Endothelial cell of umbilical vein (primary cell): ENCODE measurements around the gene MGLL. TPM values are rescaled to one million over a fixed set of nuclear protein-coding genes. Genes with fewer than 3 reads are reported as not detected.

Experiments used
- BruUV-seq: library from RNA; stranded (reverse); fragments of 400-500 nt; replicated peaks from 2 replicates; lab custom pipeline; 2021; lab: Mats Ljungman, UMichigan
- CTCF ChIA-PET: fragments of 300-600, 350-600 bp; sonication (Branson Sonifier 250); formaldehyde crosslinking; loops from one replicate; lab custom pipeline; 2021; ENCODE audit warnings: antibody characterized with exemption, inconsistent platforms; lab: Charles Lee
- POLR2A ChIA-PET: fragments of 300-600, 350-600 bp; sonication (Branson Sonifier 250); formaldehyde crosslinking; loops from one replicate; lab custom pipeline; 2021; ENCODE audit warnings: antibody characterized with exemption, inconsistent platforms; lab: Charles Lee
- DNase-seq: peaks from one replicate; pipeline ENCODE4 v3.0.0-alpha.2; 2011; ENCODE audit warnings: low read depth, low spot score
- FAIRE-seq: peaks from 2 replicates; lab custom pipeline; 2011; peaks lifted over from hg19 to GRCh38; lab: Jason Lieb, UNC
- H2AFZ ChIP-seq: 2 replicates; pipeline ENCODE4 v1.6.0; 2012; ENCODE audit warnings: low read depth, low read length, control low read depth, inconsistent platforms
- H3K27ac ChIP-seq: 2 replicates; pipeline ENCODE4 v1.5.1; 2011; ENCODE audit warnings: low read depth, mild to moderate bottlenecking, control low read depth, low read length, moderate library complexity; ENCODE audit not compliant: insufficient read depth
- H3K27me3 ChIP-seq, 2 experiments: 2 replicates each; pipeline versions ENCODE4 v1.6.0 to v1.6.1; 2011; ENCODE audit warnings: low read length in 2 of 2, mixed read lengths in 1 of 2; ENCODE audit not compliant: control insufficient read depth in 2 of 2, insufficient read depth in 2 of 2
- H3K36me3 ChIP-seq, 2 experiments: 2 replicates in 1 of 2; 3 replicates in 1 of 2; pipeline ENCODE4 v1.5.1; 2011; ENCODE audit warnings: low read length in 2 of 2, mild to moderate bottlenecking in 1 of 2, moderate library complexity in 1 of 2; ENCODE audit not compliant: control insufficient read depth in 2 of 2, insufficient read depth in 2 of 2; ENCODE audit errors: extremely low read depth in 1 of 2
- H3K4me1 ChIP-seq: 3 replicates; pipeline ENCODE4 v1.5.1; 2011; ENCODE audit warnings: mild to moderate bottlenecking, low read length; ENCODE audit not compliant: control insufficient read depth, insufficient read depth; ENCODE audit errors: extremely low read depth
- H3K4me2 ChIP-seq: 2 replicates; pipeline ENCODE4 v1.6.1; 2011; ENCODE audit warnings: low read length, control low read depth, mixed read lengths; ENCODE audit not compliant: insufficient read depth
- H3K4me3 ChIP-seq, 3 experiments: fragments of 200-600 bp in 1 of 3; sonication (generic), shearing (Covaris generic) in 1 of 3; replicated peaks in 1 of 3; 2 replicates each; pipeline ENCODE4 v1.5.1; 2011 to 2016; ENCODE audit warnings: control low read depth in 3 of 3, low read length in 3 of 3, mild to moderate bottlenecking in 2 of 3, inconsistent platforms in 1 of 3, low read depth in 1 of 3, moderate library complexity in 1 of 3; ENCODE audit not compliant: insufficient read depth in 1 of 3
- H3K79me2 ChIP-seq: 2 replicates; pipeline ENCODE4 v1.6.0; 2012; ENCODE audit warnings: low read length, inconsistent platforms; ENCODE audit not compliant: control insufficient read depth, insufficient read depth
- H3K9ac ChIP-seq: replicated peaks from 2 replicates; pipeline ENCODE3; 2011; ENCODE audit warnings: low read length, control low read depth; ENCODE audit not compliant: insufficient read depth; ENCODE audit errors: extremely low read depth
- H3K9me1 ChIP-seq: replicated peaks from 3 replicates; pipeline ENCODE4 v1.6.0; 2011; ENCODE audit warnings: mild to moderate bottlenecking, low read length; ENCODE audit not compliant: control insufficient read depth, insufficient read depth; ENCODE audit errors: extremely low read depth
- H3K9me3 ChIP-seq: replicated peaks from 2 replicates; pipeline ENCODE4 v1.5.1; 2012; ENCODE audit warnings: low read length, inconsistent platforms; ENCODE audit not compliant: control insufficient read depth, insufficient read depth
- H4K20me1 ChIP-seq: replicated peaks from 2 replicates; pipeline ENCODE3; 2011; ENCODE audit warnings: mild to moderate bottlenecking, low read length; ENCODE audit not compliant: control insufficient read depth, insufficient read depth; ENCODE audit errors: extremely low read depth
- CTCF ChIP-seq, 2 donors: IDR thresholded peaks; 1 replicate in 1 of 2; 2 replicates in 1 of 2; pipeline ENCODE4 v1.5.1; 2011; ENCODE audit warnings: low read length in 2 of 2, mild to moderate bottlenecking in 2 of 2, moderate library complexity in 2 of 2, control low read depth in 1 of 2, inconsistent platforms in 1 of 2, low read depth in 1 of 2; ENCODE audit not compliant: insufficient read depth in 1 of 2; ENCODE audit errors: extremely low read depth in 1 of 2
- EZH2 ChIP-seq: IDR thresholded peaks from 2 replicates; pipeline ENCODE4 v1.6.1; 2012; ENCODE audit warnings: borderline replicate concordance, low read depth, mild to moderate bottlenecking, moderate library complexity, low read length, inconsistent platforms; ENCODE audit not compliant: severe bottlenecking
- FOS ChIP-seq: IDR thresholded peaks from 2 replicates; pipeline ENCODE4 v1.6.1; 2011; ENCODE audit warnings: mild to moderate bottlenecking, low read length, moderate library complexity, borderline replicate concordance; ENCODE audit not compliant: insufficient read depth
- GATA2 ChIP-seq: IDR thresholded peaks from 2 replicates; pipeline ENCODE4 v1.7.0; 2011; ENCODE audit warnings: low read depth, mild to moderate bottlenecking, moderate library complexity, mixed read lengths, low read length; ENCODE audit not compliant: insufficient read length, insufficient read depth
- JUN ChIP-seq: IDR thresholded peaks from 2 replicates; pipeline ENCODE4 v1.6.1; 2011; ENCODE audit warnings: borderline replicate concordance, low read depth; ENCODE audit not compliant: insufficient read length, insufficient read depth
- MAX ChIP-seq: IDR thresholded peaks from 2 replicates; pipeline ENCODE4 v1.6.1; 2011; ENCODE audit not compliant: insufficient read depth, insufficient read length
- MYC ChIP-seq: IDR thresholded peaks from one replicate; pipeline ENCODE4 v1.6.1; 2011; ENCODE audit warnings: mild to moderate bottlenecking, low read depth, low read length
- POLR2A ChIP-seq: IDR thresholded peaks from 2 replicates; pipeline ENCODE4 v1.6.1; 2012; ENCODE audit warnings: low read depth, mild to moderate bottlenecking, control low read depth, low read length
- POLR2AphosphoS5 ChIP-seq: IDR thresholded peaks from 2 replicates; pipeline ENCODE4 v1.6.1; 2012; ENCODE audit warnings: low read depth, mild to moderate bottlenecking, control low read depth, low read length, moderate library complexity; ENCODE audit not compliant: insufficient read depth
- dilution Hi-C: fragments of 300-500 bp; cut with MboI; formaldehyde crosslinking; loops from one replicate; pipeline ENCODE4 v1.15.0; 2019; ENCODE audit warnings: low sequenced_read_pairs; ENCODE audit not compliant: extremely low pct_ligation_motif_present
- intact Hi-C: fragments of 100-400 bp; cut with micrococcal nuclease; formaldehyde crosslinking; loops from one replicate; pipeline ENCODE4 v1.10.0; 2022
- polyA plus RNA-seq, 4 experiments: library from polyadenylated mRNA; depleted of rRNA in 3 of 4; stranded (reverse) in 3 of 4; unstranded in 1 of 4; fragments of >200 nt; gene quantifications; 2 replicates each; pipeline versions ENCODE4 v1.2.1 to v1.2.3, GENCODE V29; 2011 to 2012; ENCODE audit warnings: missing spikeins in 1 of 4
- total RNA-seq: library from RNA; stranded (reverse); gene quantifications from 2 replicates; pipeline ENCODE4 v1.2.3, GENCODE V29; 2021

Gene MGLL
- total and polyA plus RNA-seq, 2 donors (not counting 3 experiments of a cell fraction or from before 2014, with no cell fraction given), result 30.7 to 60.2 TPM

GRCh38 chr3:127762787-127763105 lies 59.6 kb downstream of the MGLL start:
- Histone ChIP-seq H4K20me1 (no peaks in the 10 kb centered on the region), H3K9me1 (no peaks in the 10 kb centered on the region), H3K9ac (no peak overlapping the region), H3K27me3 (no peaks in the 10 kb centered on the region), H3K4me2 (no peak overlapping the region), H3K79me2 (peaks cover 22% of the 10 kb centered on the region), H3K9me3 (no peaks in the 10 kb centered on the region), H2AFZ (no peak overlapping the region), H3K36me3 (no peaks in the 10 kb centered on the region), H3K4me3 (no peak overlapping the region), H3K27ac (no peak overlapping the region), H3K4me1 (peaks cover 10% of the 10 kb centered on the region)
- TF ChIP-seq CTCF (IDR thresholded peaks at IDR 0.05; ENCODE audit: extremely low read depth in 1 of 2, insufficient read depth in 1 of 2, low read depth in 1 of 2, low read length in 2 of 2) (no peak), EZH2 (no peak), POLR2A (no peak), JUN (no peak), MAX (no peak), GATA2 (no peak), POLR2AphosphoS5 (no peak), MYC (no peak), FOS (no peak)
- no TSS peak for BruUV-seq
- FAIRE-seq (no peak), DNase-seq (no peak)
- dilution Hi-C loops, result no loop called here
- intact Hi-C loops, result no loop called here
- ChIA-PET POLR2A (no interaction called here), CTCF (interaction anchor here (1.5 to 1.7 kb wide), 2 partner anchors 12 to 65 kb away, joined by 3 to 4 read pairs; no protein-coding TSS in a partner anchor)
